Measurements from ENCODE around the gene PPP2R1B.

PPP2R1B gene

GRCh38 chr11:111748035-111748804 lies 18.0 kb downstream of the PPP2R1B start:
- H3K36me3 ChIP-seq: peaks cover 92 to 100% (median 100%) of the 10 kb centered on the region in 11 experiments
- no peaks in the 10 kb centered on the region for H3K27me3 ChIP-seq
- no peak for TF ChIP-seq Cebpa-rat (IDR thresholded peaks at IDR 0.05)
- H3K4me3 ChIP-seq: no peak overlapping the region
- H3K4me2 ChIP-seq: no peak overlapping the region
- no peak overlapping the region for H3K9ac ChIP-seq
- no peaks in the 10 kb centered on the region for H3K4me1 ChIP-seq
- H4K20me1 ChIP-seq: peaks cover 0 to 3% (median 0%) of the 10 kb centered on the region in 11 experiments; a peak in 3 of 22 replicates
- H3K27ac ChIP-seq: no peak overlapping the region
- H3K9me3 ChIP-seq (replicated peaks in 1 of 11): peaks cover 0 to 8% (median 0%) of the 10 kb centered on the region in 11 experiments; a peak in 6 of 22 replicates

GRCh38 chr11:111745719-111746504 lies 20.3 kb downstream of the PPP2R1B start:
- Histone ChIP-seq H3K9ac (no peak overlapping the region), H3K36me3 (peaks cover 90 to 100% (median 100%) of the 10 kb centered on the region in 11 experiments), H4K20me1 (peaks cover 0 to 3% (median 0%) of the 10 kb centered on the region in 11 experiments; a peak in 3 of 22 replicates), H3K4me1 (no peaks in the 10 kb centered on the region), H3K4me2 (no peak overlapping the region), H3K4me3 (no peak overlapping the region), H3K27me3 (no peaks in the 10 kb centered on the region), H3K27ac (no peak overlapping the region), H3K9me3 (replicated peaks in 1 of 11) (peaks cover 0 to 8% (median 0%) of the 10 kb centered on the region in 11 experiments; a peak in 6 of 22 replicates)
- no peak for TF ChIP-seq Cebpa-rat (IDR thresholded peaks at IDR 0.05)

GRCh38 chr11:111743700-111744099 lies 22.5 kb downstream of the PPP2R1B start:
- TF ChIP-seq Cebpa-rat (IDR thresholded peaks at IDR 0.05): no peak
- no peak overlapping the region for H3K27ac ChIP-seq
- H3K4me2 ChIP-seq: no peak overlapping the region
- H3K9ac ChIP-seq: no peak overlapping the region
- no peaks in the 10 kb centered on the region for H3K27me3 ChIP-seq
- H3K36me3 ChIP-seq: peaks cover 88 to 100% (median 99%) of the 10 kb centered on the region in 11 experiments
- peaks cover 0 to 8% (median 0%) of the 10 kb centered on the region in 11 experiments; a peak in 6 of 22 replicates for H3K9me3 ChIP-seq (replicated peaks in 1 of 11)
- no peaks in the 10 kb centered on the region for H3K4me1 ChIP-seq
- H3K4me3 ChIP-seq: no peak overlapping the region
- peaks cover 0 to 3% (median 0%) of the 10 kb centered on the region in 11 experiments; a peak in 1 of 22 replicates for H4K20me1 ChIP-seq

- H3K27ac ChIP-seq: no peak overlapping the region
- H3K4me2 ChIP-seq: no peak overlapping the region
- H3K9ac ChIP-seq: no peak overlapping the region
- peaks cover 0 to 6% (median 0%) of the 10 kb centered on the region in 11 experiments; a peak in 6 of 22 replicates for H3K9me3 ChIP-seq (replicated peaks in 1 of 11)
- no peaks in the 10 kb centered on the region for H3K27me3 ChIP-seq
- H3K36me3 ChIP-seq: peaks cover 88 to 100% (median 97%) of the 10 kb centered on the region in 11 experiments
- no peak for TF ChIP-seq Cebpa-rat (IDR thresholded peaks at IDR 0.05)
- H4K20me1 ChIP-seq: peaks cover 0 to 9% (median 0%) of the 10 kb centered on the region in 11 experiments; a peak in 4 of 22 replicates
- no peaks in the 10 kb centered on the region for H3K4me1 ChIP-seq
- H3K4me3 ChIP-seq: no peak overlapping the region
Observed at GRCh38 chr11:111741751-111742150, 24.4 kb downstream of the PPP2R1B start.

GRCh38 chr11:111739299-111739698 lies 26.9 kb downstream of the PPP2R1B start:
- H3K9ac ChIP-seq: no peak overlapping the region
- peaks cover 0 to 22% (median 8%) of the 10 kb centered on the region in 10 experiments; a peak in 8 of 20 replicates for H3K4me1 ChIP-seq
- H3K27ac ChIP-seq: no peak overlapping the region
- no peak overlapping the region for H3K4me3 ChIP-seq
- TF ChIP-seq Cebpa-rat (IDR thresholded peaks at IDR 0.05): no peak
- no peak overlapping the region for H3K4me2 ChIP-seq
- H3K36me3 ChIP-seq: peaks cover 68 to 88% (median 77%) of the 10 kb centered on the region in 11 experiments
- peaks cover 0 to 9% (median 0%) of the 10 kb centered on the region in 11 experiments; a peak in 4 of 22 replicates for H4K20me1 ChIP-seq
- H3K9me3 ChIP-seq (replicated peaks in 1 of 11): no peaks in the 10 kb centered on the region
- no peaks in the 10 kb centered on the region for H3K27me3 ChIP-seq

GRCh38 chr11:111737444-111738210 lies 28.6 kb downstream of the PPP2R1B start:
- H3K9me3 ChIP-seq (replicated peaks in 1 of 11): no peaks in the 10 kb centered on the region
- H3K36me3 ChIP-seq: peaks cover 52 to 72% (median 60%) of the 10 kb centered on the region in 11 experiments
- no peak overlapping the region for H3K27ac ChIP-seq
- no peak overlapping the region for H3K4me2 ChIP-seq
- TF ChIP-seq Cebpa-rat (IDR thresholded peaks at IDR 0.05): no peak
- H3K4me1 ChIP-seq: peaks cover 0 to 22% (median 8%) of the 10 kb centered on the region in 10 experiments; a peak in 8 of 20 replicates
- no peak overlapping the region for H3K4me3 ChIP-seq
- H4K20me1 ChIP-seq: peaks cover 0 to 25% (median 0%) of the 10 kb centered on the region in 11 experiments; a peak in 5 of 22 replicates
- no peaks in the 10 kb centered on the region for H3K27me3 ChIP-seq
- no peak overlapping the region for H3K9ac ChIP-seq

- peak overlapping the region in 1 of 11 experiments; percentile 14; a peak in 1 of 22 replicates for H3K27ac ChIP-seq
- H3K9ac ChIP-seq: no peak overlapping the region
- H3K4me2 ChIP-seq: no peak overlapping the region
Observed at GRCh38 chr11:111736621-111737443, 29.4 kb downstream of the PPP2R1B start.

More at GRCh38 chr11:111736621-111737443, 29.4 kb downstream of the PPP2R1B start:
- H3K4me1 ChIP-seq: peaks cover 0 to 22% (median 8%) of the 10 kb centered on the region in 10 experiments; a peak in 8 of 20 replicates
- H3K9me3 ChIP-seq (replicated peaks in 1 of 11): no peaks in the 10 kb centered on the region
- peaks cover 44 to 64% (median 52%) of the 10 kb centered on the region in 11 experiments for H3K36me3 ChIP-seq
- no peaks in the 10 kb centered on the region for H3K27me3 ChIP-seq
- H4K20me1 ChIP-seq: peaks cover 0 to 30% (median 0%) of the 10 kb centered on the region in 11 experiments; a peak in 7 of 22 replicates
- no peak for TF ChIP-seq Cebpa-rat (IDR thresholded peaks at IDR 0.05)
- no peak overlapping the region for H3K4me3 ChIP-seq
